Measurements from ENCODE around the gene NTN1.

NTN1 gene

DNA sequence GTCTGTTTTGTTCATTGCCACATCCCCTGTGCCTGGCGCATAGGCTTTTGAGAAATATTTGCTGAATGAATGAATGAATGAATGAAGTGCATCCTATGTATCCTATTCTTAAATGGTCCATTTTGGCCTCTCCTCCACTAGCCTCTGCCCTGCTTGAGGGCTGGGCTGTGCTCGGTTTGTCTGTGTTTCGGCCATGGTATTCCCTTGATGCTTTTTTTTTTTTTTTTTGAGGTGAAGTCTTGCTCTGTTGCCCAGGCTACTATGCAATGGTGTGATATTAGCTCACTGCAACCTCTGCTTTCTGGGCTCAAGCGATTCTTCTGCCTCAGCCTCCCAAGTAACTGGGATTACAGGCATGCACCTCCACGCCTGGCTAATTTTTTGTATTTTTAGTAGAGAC lies 110.1 kb downstream of the NTN1 start:
- no peak overlapping the region for H3K4me3 ChIP-seq (ENCODE audit: low read depth, low read length)
- ChIA-PET POLR2A (no interaction called here), CTCF (no interaction called here)
- no peak for TF ChIP-seq CTCF (IDR thresholded peaks at IDR 0.05; ENCODE audit: insufficient read depth, low read length, missing control alignments)
- DNase-seq (ENCODE audit: low read depth, low spot score): no peak

GRCh38 chr17:9132291-9132690 lies 111.0 kb downstream of the NTN1 start:
- no peak for TF ChIP-seq CTCF (IDR thresholded peaks at IDR 0.05; ENCODE audit: insufficient read depth, low read length, missing control alignments)
- POLR2A ChIA-PET: no interaction called here
- no peak overlapping the region for H3K4me3 ChIP-seq (ENCODE audit: low read depth, low read length)
- CTCF ChIA-PET: interaction anchor here (0.9 kb wide), 1 partner anchor 134 kb away, joined by 3 read pairs; no protein-coding TSS in a partner anchor
- no peak for DNase-seq (ENCODE audit: low read depth, low spot score)

DNA sequence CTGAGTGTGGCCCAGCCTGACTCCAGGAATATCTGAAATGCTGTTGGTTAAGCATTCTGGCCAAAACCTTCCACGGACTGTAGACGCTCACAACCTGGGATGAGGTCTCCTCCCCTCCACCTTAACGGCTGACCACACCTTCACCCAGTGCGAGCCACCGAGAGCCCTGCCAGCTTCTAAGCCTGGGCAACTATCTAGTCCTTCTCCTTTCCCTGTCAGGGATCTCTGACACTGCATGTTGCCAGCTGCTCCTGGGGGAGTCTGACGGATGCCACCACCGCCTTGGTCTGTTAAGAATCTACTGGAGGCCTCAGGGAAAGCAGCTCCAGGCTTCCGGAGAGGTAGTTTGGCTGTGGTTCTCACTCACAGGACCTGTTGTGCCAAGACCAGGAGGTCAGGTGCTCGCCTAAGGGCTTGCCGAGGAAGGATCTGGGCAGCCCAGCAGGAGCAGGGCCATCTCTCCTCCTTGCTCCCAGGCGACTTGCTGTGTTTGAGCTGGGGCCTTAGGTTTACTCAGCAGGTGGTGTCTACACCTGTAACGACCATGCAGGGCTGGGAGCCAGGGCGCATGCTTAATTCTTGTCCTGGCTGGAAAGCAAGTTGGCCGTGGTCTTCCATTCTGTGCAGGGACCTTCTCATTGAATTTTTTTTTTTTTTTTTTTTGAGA lies 111.8 kb downstream of the NTN1 start:
- DNase-seq (ENCODE audit: low read depth, low spot score): no peak
- TF ChIP-seq CTCF (IDR thresholded peaks at IDR 0.05; ENCODE audit: insufficient read depth, low read length, missing control alignments): no peak
- ChIA-PET POLR2A (no interaction called here), CTCF (interaction anchor here (0.9 kb wide), 1 partner anchor 135 kb away, joined by 3 read pairs; no protein-coding TSS in a partner anchor)
- no peak overlapping the region for H3K4me3 ChIP-seq (ENCODE audit: low read depth, low read length)

DNA sequence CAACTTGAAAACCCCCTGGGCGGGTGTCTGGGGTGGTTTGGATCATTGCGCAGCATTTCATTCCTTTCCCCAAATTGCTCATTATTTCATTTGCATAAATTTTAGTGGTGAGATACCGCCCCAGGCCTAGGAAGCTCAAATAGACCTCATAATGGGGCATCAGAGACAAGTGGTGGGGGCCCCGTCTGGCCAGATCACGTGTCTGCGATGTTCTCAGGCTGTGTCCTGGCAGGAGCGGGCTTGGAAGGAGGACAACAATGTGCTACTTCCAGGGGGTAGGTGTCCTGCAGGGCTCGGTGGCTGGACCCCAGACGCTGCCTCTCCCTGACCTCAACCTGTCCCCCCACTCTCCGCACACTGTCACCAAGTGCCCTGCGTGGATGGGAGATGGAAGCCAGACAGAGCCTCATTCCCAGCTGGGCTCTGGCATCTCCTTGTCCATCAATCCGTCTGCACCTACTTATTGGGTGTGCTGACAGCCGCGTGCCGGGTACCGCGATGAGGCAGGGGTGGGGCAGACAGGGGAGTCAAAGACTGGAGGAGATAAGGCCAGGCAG lies 116.9 kb downstream of the NTN1 start:
- ChIA-PET POLR2A (no interaction called here), CTCF (no interaction called here)
- DNase-seq (ENCODE audit: low read depth, low spot score): no peak
- H3K4me3 ChIP-seq (ENCODE audit: low read depth, low read length): no peak overlapping the region
- TF ChIP-seq CTCF (IDR thresholded peaks at IDR 0.05; ENCODE audit: insufficient read depth, low read length, missing control alignments): no peak

DNA sequence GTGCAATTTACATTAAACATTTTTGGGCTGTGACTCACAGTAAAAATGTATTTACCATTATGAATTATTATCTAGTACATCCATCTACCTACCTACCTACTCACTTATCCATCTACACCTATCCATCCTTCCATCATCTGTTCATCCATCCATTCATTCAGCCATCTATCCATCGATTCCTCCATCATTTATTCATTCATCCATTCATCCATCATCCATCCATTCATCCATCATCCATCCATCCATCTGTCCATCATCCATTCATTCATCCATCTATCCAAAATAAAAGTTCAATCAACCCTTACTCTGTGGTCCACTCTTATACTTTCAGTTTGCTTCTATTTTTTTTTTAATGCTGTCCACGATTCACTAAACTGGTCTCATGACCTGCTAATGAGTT lies 118.4 kb downstream of the NTN1 start:
- ChIA-PET POLR2A (no interaction called here), CTCF (no interaction called here)
- TF ChIP-seq CTCF (IDR thresholded peaks at IDR 0.05; ENCODE audit: insufficient read depth, low read length, missing control alignments): no peak
- no peak for DNase-seq (ENCODE audit: low read depth, low spot score)
- no peak overlapping the region for H3K4me3 ChIP-seq (ENCODE audit: low read depth, low read length)

GRCh38 chr17:9140550-9141424 lies 119.5 kb downstream of the NTN1 start:
- H3K4me3 ChIP-seq (ENCODE audit: low read depth, low read length): no peak overlapping the region
- TF ChIP-seq CTCF (IDR thresholded peaks at IDR 0.05; ENCODE audit: insufficient read depth, low read length, missing control alignments): no peak
- no peak for DNase-seq (ENCODE audit: low read depth, low spot score)
- CTCF ChIA-PET: no interaction called here
- POLR2A ChIA-PET: no interaction called here
